Smooth muscle cell of trachea (primary cell): ENCODE measurements around the gene RASSF5. TPM values are rescaled to one million over a fixed set of nuclear protein-coding genes. Genes with fewer than 3 reads are reported as not detected.

Source experiments
- total RNA-seq: library from RNA; depleted of rRNA; stranded (reverse); fragments of >200 nt; gene quantifications from 2 replicates; pipeline ENCODE4 v1.2.1, GENCODE V29; 2014

RASSF5 gene, protein sequence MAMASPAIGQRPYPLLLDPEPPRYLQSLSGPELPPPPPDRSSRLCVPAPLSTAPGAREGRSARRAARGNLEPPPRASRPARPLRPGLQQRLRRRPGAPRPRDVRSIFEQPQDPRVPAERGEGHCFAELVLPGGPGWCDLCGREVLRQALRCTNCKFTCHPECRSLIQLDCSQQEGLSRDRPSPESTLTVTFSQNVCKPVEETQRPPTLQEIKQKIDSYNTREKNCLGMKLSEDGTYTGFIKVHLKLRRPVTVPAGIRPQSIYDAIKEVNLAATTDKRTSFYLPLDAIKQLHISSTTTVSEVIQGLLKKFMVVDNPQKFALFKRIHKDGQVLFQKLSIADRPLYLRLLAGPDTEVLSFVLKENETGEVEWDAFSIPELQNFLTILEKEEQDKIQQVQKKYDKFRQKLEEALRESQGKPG
- total RNA-seq, result 2.8 and 7.4 TPM in 2 replicates

DNA sequence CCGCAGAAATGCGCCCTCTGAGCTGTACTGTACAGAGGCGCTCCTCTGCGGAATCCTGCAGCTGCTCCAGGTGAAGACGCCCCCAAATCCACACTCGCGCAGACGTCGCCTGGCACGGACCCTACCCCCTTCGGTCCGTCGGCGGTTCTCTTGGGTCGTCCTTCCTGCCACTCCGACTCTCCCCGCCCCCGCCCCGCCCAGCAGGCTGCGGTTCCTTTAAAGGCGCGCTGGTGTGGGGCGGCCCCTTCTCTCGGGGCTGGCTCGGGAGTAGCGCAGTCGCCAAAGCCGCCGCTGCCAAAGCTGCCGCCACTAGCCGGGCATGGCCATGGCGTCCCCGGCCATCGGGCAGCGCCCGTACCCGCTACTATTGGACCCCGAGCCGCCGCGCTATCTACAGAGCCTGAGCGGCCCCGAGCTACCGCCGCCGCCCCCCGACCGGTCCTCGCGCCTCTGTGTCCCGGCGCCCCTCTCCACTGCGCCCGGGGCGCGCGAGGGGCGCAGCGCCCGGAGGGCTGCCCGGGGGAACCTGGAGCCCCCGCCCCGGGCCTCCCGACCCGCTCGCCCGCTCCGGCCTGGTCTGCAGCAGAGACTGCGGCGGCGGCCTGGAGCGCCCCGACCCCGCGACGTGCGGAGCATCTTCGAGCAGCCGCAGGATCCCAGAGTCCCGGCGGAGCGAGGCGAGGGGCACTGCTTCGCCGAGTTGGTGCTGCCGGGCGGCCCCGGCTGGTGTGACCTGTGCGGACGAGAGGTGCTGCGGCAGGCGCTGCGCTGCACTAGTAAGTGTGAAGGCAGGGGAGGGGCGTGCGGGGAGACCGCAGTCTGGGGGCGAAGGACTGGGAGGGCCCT, at the start of gene RASSF5:
TSS of gene RASSF5 (plus strand) at position 248 of the 846 bp plus-strand sequence. CDS start at position 320, 72 bp downstream.

DNA sequence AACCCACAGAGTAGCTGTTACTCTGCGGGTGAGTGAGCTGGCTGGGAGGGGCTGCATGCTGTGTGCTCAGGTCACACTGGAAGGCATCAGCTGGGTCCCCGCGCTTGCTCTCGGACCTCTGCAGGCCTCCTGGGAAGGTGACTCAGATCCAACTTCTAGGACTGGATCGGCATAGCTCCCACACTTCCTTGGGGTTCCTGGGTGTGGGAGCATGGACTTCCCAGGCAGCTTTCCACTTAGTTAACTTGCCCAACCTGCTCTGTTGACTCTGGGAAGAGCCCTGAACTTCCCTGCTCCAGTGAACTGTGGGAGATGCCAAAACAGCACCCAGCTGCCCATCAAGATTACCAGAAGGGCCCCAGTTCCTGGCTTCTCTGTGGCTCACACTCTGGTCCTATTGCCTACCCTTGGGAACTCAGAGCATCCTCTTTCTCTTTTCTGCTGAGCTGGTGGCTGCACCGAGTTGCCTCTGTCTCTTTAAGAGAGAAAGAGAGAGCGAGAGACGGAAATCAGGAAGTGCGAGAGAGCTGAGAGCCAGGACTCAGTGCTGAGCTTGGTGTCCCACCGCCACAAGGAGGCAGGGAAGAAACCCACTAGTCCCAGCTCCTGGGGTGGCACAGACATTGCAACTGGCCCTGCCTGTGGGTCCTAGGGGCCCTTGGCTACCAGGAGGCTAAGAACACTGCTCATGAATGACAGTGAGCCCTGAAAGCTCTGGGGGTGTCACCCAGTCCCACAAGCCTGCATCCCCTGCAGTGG, 37.2 kb upstream of the RASSF5 start, which contains the start of gene IKBKE:
TSS of gene IKBKE (plus strand) at position 544 of the 759 bp plus-strand sequence. CDS start 2,752 bp downstream, outside the sequence.

DNA sequence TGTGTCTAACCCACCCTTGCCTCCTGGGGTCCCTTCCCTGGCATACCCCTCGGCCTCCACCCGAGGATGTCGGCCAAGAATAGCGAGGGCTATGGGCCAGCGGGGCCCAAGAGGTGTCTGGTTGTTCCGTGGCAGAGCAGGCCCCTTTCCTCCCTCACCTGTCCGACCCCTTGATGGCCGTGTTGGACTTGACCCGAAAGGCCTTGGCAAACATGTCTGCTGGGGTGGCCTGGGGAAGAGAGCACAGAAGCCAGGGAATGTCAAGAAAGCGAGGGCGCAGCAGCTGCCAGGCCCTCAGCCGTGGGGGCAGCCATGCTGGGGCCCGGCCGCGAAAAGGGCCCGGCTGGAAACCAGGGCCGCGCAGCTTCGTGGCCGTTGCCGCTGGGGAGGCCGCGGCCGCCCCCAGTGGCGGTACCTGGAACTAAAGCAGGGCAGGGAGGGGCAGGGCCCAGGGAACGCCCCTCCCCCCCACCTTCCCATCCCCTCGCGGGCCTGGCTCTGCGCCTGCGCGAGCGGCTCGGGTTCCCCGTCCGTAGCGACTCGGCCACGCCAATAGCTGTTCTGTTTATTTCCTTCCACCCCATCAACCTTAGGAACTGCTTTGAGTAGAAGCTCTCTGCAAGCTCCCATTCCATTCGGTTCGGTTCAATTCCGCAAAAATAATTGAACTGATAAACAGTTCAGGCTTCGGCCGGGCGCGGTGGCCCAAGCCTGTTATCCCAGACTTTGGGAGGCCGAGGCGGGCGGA, 105.0 kb downstream of the RASSF5 start, which contains the start of gene EIF2D:
TSS of gene EIF2D (minus strand) at position 337 of the 748 bp plus-strand sequence. CDS start at position 214, 123 bp downstream.

DNA sequence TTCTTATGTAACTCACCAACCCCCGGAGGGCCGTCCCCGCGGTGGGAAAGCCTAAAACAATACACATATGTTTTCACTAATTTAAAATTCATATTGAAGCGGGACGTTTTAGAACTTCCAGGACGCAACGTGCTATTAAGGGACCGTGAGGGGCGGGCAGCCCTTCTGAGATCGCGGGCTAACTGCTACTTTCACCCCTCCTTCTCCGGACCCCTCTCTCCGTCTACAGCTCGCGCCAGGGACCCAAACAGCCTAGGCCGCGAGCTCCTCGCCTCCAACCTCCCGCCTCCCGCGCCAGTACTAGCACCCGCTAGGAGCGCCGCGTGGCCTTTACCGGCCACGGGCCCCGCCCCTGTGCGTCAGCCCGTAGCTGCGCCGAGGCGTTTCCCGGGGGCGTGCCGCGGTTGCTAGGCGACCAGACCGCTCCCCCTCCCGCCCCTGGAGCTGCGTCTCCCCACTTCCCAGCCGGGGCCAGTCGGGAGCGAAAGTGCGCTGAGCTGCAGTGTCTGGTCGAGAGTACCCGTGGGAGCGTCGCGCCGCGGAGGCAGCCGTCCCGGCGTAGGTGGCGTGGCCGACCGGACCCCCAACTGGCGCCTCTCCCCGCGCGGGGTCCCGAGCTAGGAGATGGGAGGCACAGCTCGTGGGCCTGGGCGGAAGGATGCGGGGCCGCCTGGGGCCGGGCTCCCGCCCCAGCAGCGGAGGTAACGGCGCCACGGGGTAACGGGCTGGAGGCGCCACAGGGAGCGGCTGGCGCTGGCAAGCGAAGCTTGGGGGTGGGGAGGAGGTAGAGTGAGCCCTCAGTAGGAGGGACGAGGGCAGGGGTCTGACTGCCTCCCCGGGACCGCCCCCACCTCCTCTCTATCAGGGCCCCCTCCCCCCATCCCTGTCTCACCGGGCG, 128.0 kb downstream of the RASSF5 start, which contains the start of gene DYRK3:
TSS of gene DYRK3 (plus strand) at position 457 of the 898 bp plus-strand sequence. CDS start at position 625, 168 bp downstream.

Other genes starting within 250 kb of the RASSF5 start
- 15.9 and 19.3 TPM in 2 replicates for gene IKBKE, start 37.1 kb upstream of the RASSF5 start, total RNA-seq
- 54.1 and 62.4 TPM in 2 replicates for gene EIF2D, start 104.9 kb downstream of the RASSF5 start, total RNA-seq
- 31.7 and 37.2 TPM in 2 replicates for gene DYRK3, start 128.0 kb downstream of the RASSF5 start, total RNA-seq
- gene MAPKAPK2, start 177.4 kb downstream of the RASSF5 start, total RNA-seq, result 38.3 and 52.4 TPM in 2 replicates